Heart left ventricle (tissue), 13 donors: ENCODE measurements around the gene MACC1.

Experiments
- POLR2A ChIP-seq, 2 donors: fragments of 450-650 bp; IDR thresholded peaks; one replicate each; pipeline ENCODE4 v1.6.1; 2017; ENCODE audit warnings: antibody characterized with exemption in 2 of 2, mild to moderate bottlenecking in 2 of 2, moderate library complexity in 2 of 2
- TF ChIP-seq, protein P1 (sequence below), 12 donors: fragments of 200-600 bp; sonication (generic) in 4 of 12; IDR thresholded peaks; one replicate each; pipeline versions ENCODE4 v1.5.0 to v1.8.0; 2018 to 2022; ENCODE audit warnings: antibody characterized with exemption in 12 of 12, mild to moderate bottlenecking in 5 of 12
- donor health status: ischemic (EF 13 %, LVEDD 7.1; RV severe dilation, severe dysfunction).
- donor health status: DM: no; HTN: yes; CAD: no.
- donor health status: DM: no; HTN: no; CAD: no.
- donor health status: ischemic (EF 25% LVEDD 6.9; RV normal size, moderate dysfunction).
- donor health status: ischemic (EF 25% LVEDD 5.7; RV mildly dilated, moderate dysfunction).
- donor health status: ischemic (EF 35%, LVEDD 5.7; RV mildly dilated, moderate dysfunction).
- donor health status: nonischemic (EF 11% LVEDD 7.7; RV severe dilation, severe dysfunction).
- donor health status: DM: yes; HTN: yes; CAD: no.
- donor health status: PGD.
- donor health status: ischemic (EF 29% LVEDD 5.4; RV normal size, mild dysfunction).
- donor health status: nonischemic (EF 23%, LVEDD 6.1; RV moderate dilation, normal function).

GRCh38 chr7:20214132-20214531, 3.1 kb downstream of the MACC1 start:
- TF ChIP-seq, protein P1, sequence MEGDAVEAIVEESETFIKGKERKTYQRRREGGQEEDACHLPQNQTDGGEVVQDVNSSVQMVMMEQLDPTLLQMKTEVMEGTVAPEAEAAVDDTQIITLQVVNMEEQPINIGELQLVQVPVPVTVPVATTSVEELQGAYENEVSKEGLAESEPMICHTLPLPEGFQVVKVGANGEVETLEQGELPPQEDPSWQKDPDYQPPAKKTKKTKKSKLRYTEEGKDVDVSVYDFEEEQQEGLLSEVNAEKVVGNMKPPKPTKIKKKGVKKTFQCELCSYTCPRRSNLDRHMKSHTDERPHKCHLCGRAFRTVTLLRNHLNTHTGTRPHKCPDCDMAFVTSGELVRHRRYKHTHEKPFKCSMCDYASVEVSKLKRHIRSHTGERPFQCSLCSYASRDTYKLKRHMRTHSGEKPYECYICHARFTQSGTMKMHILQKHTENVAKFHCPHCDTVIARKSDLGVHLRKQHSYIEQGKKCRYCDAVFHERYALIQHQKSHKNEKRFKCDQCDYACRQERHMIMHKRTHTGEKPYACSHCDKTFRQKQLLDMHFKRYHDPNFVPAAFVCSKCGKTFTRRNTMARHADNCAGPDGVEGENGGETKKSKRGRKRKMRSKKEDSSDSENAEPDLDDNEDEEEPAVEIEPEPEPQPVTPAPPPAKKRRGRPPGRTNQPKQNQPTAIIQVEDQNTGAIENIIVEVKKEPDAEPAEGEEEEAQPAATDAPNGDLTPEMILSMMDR (IDR thresholded peaks at IDR 0.05) = no peak
- TF ChIP-seq POLR2A (IDR thresholded peaks at IDR 0.05) = no peak
